Tibial artery (tissue), 4 donors: ENCODE measurements around the gene PRKG1.
A peak's percentile ranks its signal among the peaks of the same experiment; 100 is the strongest.

Experiments used
- DNase-seq, 2 donors: peaks; one replicate each; pipeline ENCODE4 v3.0.0-alpha.2; 2019
- H3K27ac ChIP-seq, 2 donors: fragments of 200-600 bp; sonication (generic) in 1 of 2; 1 replicate in 1 of 2; 2 replicates in 1 of 2; pipeline ENCODE4 v1.5.1; 2018 to 2019; ENCODE audit warnings: mild to moderate bottlenecking in 1 of 2
- H3K27me3 ChIP-seq, 2 donors: fragments of 200-600 bp; sonication (generic) in 1 of 2; one replicate each; pipeline versions ENCODE4 v1.5.1 to v1.6.0; 2016 to 2019
- H3K36me3 ChIP-seq, 3 donors: fragments of 200-600 bp; sonication (generic) in 2 of 3; one replicate each; pipeline ENCODE4 v1.5.1; 2016 to 2019; ENCODE audit warnings: mild to moderate bottlenecking in 2 of 3
- H3K4me1 ChIP-seq, 4 donors: fragments of 200-600 bp; sonication (generic) in 2 of 4; 1 replicate in 3 of 4; 2 replicates in 1 of 4; pipeline ENCODE4 v1.5.1; 2016 to 2019
- H3K4me3 ChIP-seq, 2 donors: fragments of 200-600 bp; sonication (generic) in 1 of 2; 1 replicate in 1 of 2; 2 replicates in 1 of 2; pipeline ENCODE4 v1.5.1; 2018 to 2019; ENCODE audit warnings: mild to moderate bottlenecking in 2 of 2
- H3K9me3 ChIP-seq, 3 donors: fragments of 200-600 bp; sonication (generic) in 1 of 3; one replicate each; pipeline ENCODE4 v1.5.1; 2016 to 2019
- CTCF ChIP-seq, 2 experiments: fragments of 200-600 bp in 1 of 2; fragments of 450-650 bp in 1 of 2; IDR thresholded peaks; one replicate each; pipeline ENCODE4 v1.5.1; 2017 to 2019; ENCODE audit warnings: antibody characterized with exemption in 2 of 2, mild to moderate bottlenecking in 1 of 2, moderate library complexity in 1 of 2
- intact Hi-C: fragments of 100-400 bp; cut with DNase I; formaldehyde crosslinking; loops from one replicate; pipeline ENCODE4 v1.15.0; 2023; ENCODE audit warnings: low total_unique reads

The PRKG1 gene

GRCh38 chr10:51694086-51694768, 619.9 kb downstream of the PRKG1 start:
- H3K36me3 ChIP-seq = peaks cover 0 to 5% (median 0%) of the 10 kb centered on the region in 3 donors
- H3K27ac ChIP-seq = no peak overlapping the region
- intact Hi-C loops = no loop called here
- H3K27me3 ChIP-seq = no peaks in the 10 kb centered on the region
- no peaks in the 10 kb centered on the region for H3K9me3 ChIP-seq
- TF ChIP-seq CTCF (IDR thresholded peaks at IDR 0.05) = no peak
- no peak overlapping the region for H3K4me3 ChIP-seq
- DNase-seq = no peak
- H3K4me1 ChIP-seq = peaks cover 0 to 52% (median 24%) of the 10 kb centered on the region in 4 donors

GRCh38 chr10:51696251-51696650, 622.0 kb downstream of the PRKG1 start:
- intact Hi-C loops = no loop called here
- Histone ChIP-seq H3K9me3 (no peaks in the 10 kb centered on the region), H3K27me3 (no peaks in the 10 kb centered on the region), H3K4me1 (peaks cover 0 to 64% (median 27%) of the 10 kb centered on the region in 4 donors), H3K27ac (no peak overlapping the region), H3K36me3 (peaks cover 0 to 5% (median 0%) of the 10 kb centered on the region in 3 donors), H3K4me3 (no peak overlapping the region)
- DNase-seq = no peak
- no peak for TF ChIP-seq CTCF (IDR thresholded peaks at IDR 0.05)

GRCh38 chr10:51698473-51699063, 624.3 kb downstream of the PRKG1 start:
- no peak for TF ChIP-seq CTCF (IDR thresholded peaks at IDR 0.05)
- DNase-seq = peak in 1 of 2 donors; percentile 68
- intact Hi-C loops = no loop called here
- peak overlapping the region; percentile 64 to 73 for H3K4me3 ChIP-seq
- H3K27ac ChIP-seq = peak overlapping the region; percentile 78 to 87
- H3K27me3 ChIP-seq = no peaks in the 10 kb centered on the region
- peaks cover 0 to 76% (median 27%) of the 10 kb centered on the region in 4 donors for H3K4me1 ChIP-seq
- peaks cover 0 to 5% (median 0%) of the 10 kb centered on the region in 3 donors for H3K36me3 ChIP-seq
- H3K9me3 ChIP-seq = no peaks in the 10 kb centered on the region

- H3K27me3 ChIP-seq = no peaks in the 10 kb centered on the region
- peaks cover 0 to 5% (median 0%) of the 10 kb centered on the region in 3 donors for H3K36me3 ChIP-seq
- intact Hi-C loops = no loop called here
- no peaks in the 10 kb centered on the region for H3K9me3 ChIP-seq
- peak overlapping the region; percentile 78 to 87 for H3K27ac ChIP-seq
- H3K4me3 ChIP-seq = peak overlapping the region; percentile 64 to 73
- TF ChIP-seq CTCF (IDR thresholded peaks at IDR 0.05) = no peak
- no peak for DNase-seq
- H3K4me1 ChIP-seq = peaks cover 0 to 76% (median 27%) of the 10 kb centered on the region in 4 donors
Observed at GRCh38 chr10:51699145-51699474, 624.8 kb downstream of the PRKG1 start.

- DNase-seq = peak; percentile 83 to 92
- intact Hi-C loops = no loop called here
- peaks cover 0 to 71% (median 27%) of the 10 kb centered on the region in 4 donors for H3K4me1 ChIP-seq
- H3K9me3 ChIP-seq = no peaks in the 10 kb centered on the region
- H3K4me3 ChIP-seq = peak within 1 kb of the TSS; percentile 64 to 73
- H3K27me3 ChIP-seq = no peaks in the 10 kb centered on the region
- peak within 1 kb of the TSS; percentile 78 to 87 for H3K27ac ChIP-seq
- TF ChIP-seq CTCF (IDR thresholded peaks at IDR 0.05) = peak in 1 of 2 experiments; percentile 3
- peaks cover 0 to 5% (median 0%) of the 10 kb centered on the region in 3 donors for H3K36me3 ChIP-seq
Observed at GRCh38 chr10:51699475-51700227, 625.4 kb downstream of the PRKG1 start, which contains the start of gene CSTF2T. Gene CSTF2T (minus strand): TSS chr10:51699595. CDS start chr10:51699549, 46 bp downstream.
